Measurements from ENCODE around the gene FHOD3. TPM values are rescaled to one million over a fixed set of nuclear protein-coding genes. Genes with fewer than 3 reads are reported as not detected.

FHOD3 gene
- total RNA-seq, 1 donor from 2014 or later: 2.5 TPM

DNA sequence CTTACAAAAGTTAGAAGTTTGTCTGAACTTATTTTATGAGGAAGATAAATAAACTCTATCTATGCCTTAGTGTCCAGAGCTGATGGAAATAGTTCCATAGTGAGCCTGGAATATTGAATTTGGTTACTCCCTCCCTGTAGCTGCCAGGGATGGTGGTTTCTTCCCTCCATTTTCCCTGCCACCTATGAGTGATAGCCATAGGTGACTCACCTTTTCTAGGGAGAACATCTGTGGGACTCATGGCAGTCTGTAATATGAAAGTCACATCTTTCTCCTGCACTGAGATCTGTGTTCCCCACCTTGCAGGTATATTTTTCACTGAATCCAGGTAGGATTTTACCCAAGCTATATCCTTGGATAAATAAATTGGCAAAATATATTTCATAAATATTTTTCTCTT, 382.5 kb downstream of the FHOD3 start:
- Histone ChIP-seq H3K4me1 (no peaks in the 10 kb centered on the region), H3K36me3 (no peaks in the 10 kb centered on the region), H3K27ac (no peak overlapping the region), H3K4me3 (no peak overlapping the region), H3K27me3 (ENCODE audit: low read depth) (no peaks in the 10 kb centered on the region), H3K9me3 (no peaks in the 10 kb centered on the region)
- no peak for TF ChIP-seq CTCF (IDR thresholded peaks at IDR 0.05)
- ATAC-seq (no peak), DNase-seq (no peak)
- intact Hi-C loops (cut with DNase I): loop anchor here (10.0 kb wide), 1 partner anchor 75 kb away; no protein-coding TSS in a partner anchor

DNA sequence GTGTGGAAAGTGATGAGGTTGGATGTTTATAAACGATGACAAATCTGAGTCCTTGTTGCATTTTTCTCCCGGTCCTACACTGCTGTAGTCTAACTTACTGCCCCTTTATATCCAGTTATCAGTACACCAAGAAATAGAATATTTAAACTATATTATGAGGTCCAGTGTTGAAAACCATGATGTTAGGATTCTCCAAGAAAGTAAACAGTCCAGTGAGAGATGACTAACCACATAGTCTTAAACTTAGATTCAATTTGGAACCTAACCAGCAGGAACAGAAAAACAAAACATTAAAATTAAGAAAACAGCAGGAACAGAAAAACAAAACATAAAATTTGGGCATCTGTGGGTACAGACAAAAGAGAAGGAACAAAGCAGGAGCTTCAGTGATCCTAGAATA, 388.1 kb downstream of the FHOD3 start:
- H3K36me3 ChIP-seq: no peaks in the 10 kb centered on the region
- H3K4me3 ChIP-seq: no peak overlapping the region
- no peaks in the 10 kb centered on the region for H3K27me3 ChIP-seq (ENCODE audit: low read depth)
- ATAC-seq (no peak), DNase-seq (no peak)
- H3K9me3 ChIP-seq: no peaks in the 10 kb centered on the region
- no peak overlapping the region for H3K27ac ChIP-seq
- H3K4me1 ChIP-seq: no peaks in the 10 kb centered on the region
- no peak for TF ChIP-seq CTCF (IDR thresholded peaks at IDR 0.05)
- intact Hi-C loops (cut with DNase I): loop anchor here (10.0 kb wide), 1 partner anchor 69 kb away; no protein-coding TSS in a partner anchor

DNA sequence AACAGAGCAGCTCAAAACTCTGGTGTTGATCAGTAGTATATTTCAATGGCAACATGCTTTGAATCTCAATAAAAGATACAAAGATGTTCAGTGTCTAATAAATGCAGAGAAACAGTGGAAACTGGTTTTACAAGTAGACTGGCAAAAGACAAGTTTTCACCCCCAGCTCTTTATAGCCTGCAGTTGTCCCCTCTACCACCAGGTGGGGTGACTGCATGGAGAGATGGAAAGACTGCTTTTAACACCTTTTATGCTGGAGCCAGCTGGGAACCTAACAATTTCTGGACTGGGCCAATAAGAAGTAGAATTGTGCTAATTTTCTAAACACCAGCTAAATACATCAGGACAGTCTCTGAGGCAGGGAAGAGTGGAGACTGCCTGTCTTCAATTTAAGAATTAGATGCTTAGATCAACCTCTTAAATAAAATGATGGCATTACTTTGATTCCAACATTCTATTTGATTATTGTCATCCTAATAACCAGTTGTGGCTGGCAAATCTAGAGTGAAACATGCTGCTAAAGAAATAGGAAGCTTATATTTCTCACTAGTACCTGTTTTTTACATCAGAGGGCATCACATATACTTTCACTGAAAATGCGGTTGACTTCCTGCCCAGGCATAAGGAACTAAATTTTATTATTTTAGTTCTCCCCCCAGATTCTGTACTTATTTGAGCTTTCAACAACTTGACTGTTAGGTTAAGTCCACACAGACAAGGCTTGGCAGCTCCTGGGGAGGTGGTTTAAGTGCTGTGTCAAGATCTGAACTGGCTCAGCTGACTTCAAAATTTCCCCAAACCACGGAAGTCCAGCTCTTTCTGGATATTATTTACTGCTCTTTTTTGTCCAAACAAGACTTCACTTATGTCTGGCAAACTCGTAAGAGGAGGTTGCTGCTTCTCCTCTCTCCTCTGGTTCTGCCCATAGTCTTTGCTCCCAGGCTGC, 390.8 kb downstream of the FHOD3 start:
- Histone ChIP-seq H3K27me3 (ENCODE audit: low read depth) (no peaks in the 10 kb centered on the region), H3K9me3 (no peaks in the 10 kb centered on the region), H3K27ac (no peak overlapping the region), H3K4me3 (no peak overlapping the region), H3K36me3 (no peaks in the 10 kb centered on the region), H3K4me1 (peaks cover 8% of the 10 kb centered on the region)
- TF ChIP-seq CTCF (IDR thresholded peaks at IDR 0.05): peak; percentile 82
- DNase-seq (no peak), ATAC-seq (peak; percentile 77 to 86)
- intact Hi-C loops (cut with DNase I): loop anchor here (10.0 kb wide), 1 partner anchor 67 kb away; no protein-coding TSS in a partner anchor

DNA sequence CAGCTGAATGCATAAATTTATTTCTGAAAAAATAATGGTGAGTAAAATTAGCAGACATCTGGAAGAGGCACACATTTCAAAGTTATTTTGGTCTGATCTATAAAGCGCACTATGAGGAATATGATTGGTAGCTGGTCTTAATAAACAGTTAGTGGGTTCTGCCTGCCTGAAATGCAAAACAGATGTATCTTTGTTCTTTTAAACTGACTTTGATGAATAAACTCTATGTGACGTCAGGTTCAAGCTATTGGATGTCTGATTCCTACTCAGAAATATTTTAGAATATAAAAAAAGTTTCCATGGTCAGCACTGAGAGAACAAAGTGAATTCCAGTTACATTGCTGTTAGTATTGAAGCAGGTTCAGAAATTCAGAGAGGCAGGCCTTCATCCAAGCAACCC, 394.9 kb downstream of the FHOD3 start:
- ATAC-seq: no peak
- intact Hi-C loops (cut with DNase I): no loop called here
- H3K4me3 ChIP-seq: no peak overlapping the region
- no peak for DNase-seq
- no peak overlapping the region for H3K27ac ChIP-seq
- no peak for TF ChIP-seq CTCF (IDR thresholded peaks at IDR 0.05)
- no peaks in the 10 kb centered on the region for H3K27me3 ChIP-seq (ENCODE audit: low read depth)
- no peaks in the 10 kb centered on the region for H3K36me3 ChIP-seq
- H3K9me3 ChIP-seq: no peaks in the 10 kb centered on the region
- H3K4me1 ChIP-seq: peaks cover 13% of the 10 kb centered on the region

DNA sequence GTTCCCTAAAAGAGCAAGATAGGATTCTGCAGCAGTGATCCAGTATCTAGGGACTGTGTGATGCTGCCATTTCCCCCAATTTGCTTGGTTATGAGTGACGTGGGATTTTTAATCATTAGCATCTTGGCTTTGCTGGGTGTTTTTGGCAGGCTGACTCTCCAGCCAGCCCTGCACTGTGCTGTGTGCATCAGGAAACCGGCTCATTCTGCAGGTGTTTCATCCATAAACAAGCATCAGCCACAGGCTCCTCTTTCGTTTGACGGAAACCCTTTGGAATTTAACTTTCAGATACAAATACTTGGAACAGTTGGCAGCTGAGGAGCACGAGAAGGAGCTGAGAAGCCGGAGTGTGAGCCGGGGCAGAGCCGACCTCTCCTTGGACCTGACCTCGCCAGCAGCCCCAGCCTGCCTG, 395.4 kb downstream of the FHOD3 start:
- no peak overlapping the region for H3K4me3 ChIP-seq
- intact Hi-C loops (cut with DNase I): no loop called here
- ATAC-seq (peak in 1 of 2 donors; percentile 34), DNase-seq (no peak)
- no peak for TF ChIP-seq CTCF (IDR thresholded peaks at IDR 0.05)
- no peak overlapping the region for H3K27ac ChIP-seq
- no peaks in the 10 kb centered on the region for H3K27me3 ChIP-seq (ENCODE audit: low read depth)
- H3K4me1 ChIP-seq: peaks cover 13% of the 10 kb centered on the region
- no peaks in the 10 kb centered on the region for H3K36me3 ChIP-seq
- H3K9me3 ChIP-seq: no peaks in the 10 kb centered on the region

Measured in lower lobe of right lung (tissue), 2 donors.